Mesenteric fat pad (tissue), 1 donor: ENCODE results near the gene ETV3L. TPM values are rescaled to one million over a fixed set of nuclear protein-coding genes. Genes with fewer than 3 reads are reported as not detected.

Experiments
- DNase-seq: peaks from one replicate; pipeline ENCODE4 v3.0.0-alpha.2; 2020; ENCODE audit warnings: low spot score
- long read RNA-seq: library from polyadenylated mRNA; unstranded; transcript quantifications from one replicate; pipeline ENCODE4 v2.0.0, GENCODE V29; 2020
- total RNA-seq: library from RNA; stranded (reverse); fragmentation: NEBNext Ultra II Directional; extraction: Animal tissue kit (Norgen Biotek cat#: 25700); gene quantifications from one replicate; pipeline ENCODE4 v1.2.1, GENCODE V29; 2021
- donor health status: DM: yes; HTN: yes; CAD: no.

The ETV3L gene
- total RNA-seq, result not detected
- long read RNA-seq, result 0 reads

GRCh38 chr1:157099633-157100009 lies at the start of gene ETV3L:
TSS of gene ETV3L (minus strand) at chr1:157099808. CDS start at chr1:157099523, 285 bp downstream.
- DNase-seq, result peak; percentile 37

- DNase-seq, result no peak
Measured at GRCh38 chr1:157147906-157148700, 48.5 kb upstream of the ETV3L start.

DNA sequence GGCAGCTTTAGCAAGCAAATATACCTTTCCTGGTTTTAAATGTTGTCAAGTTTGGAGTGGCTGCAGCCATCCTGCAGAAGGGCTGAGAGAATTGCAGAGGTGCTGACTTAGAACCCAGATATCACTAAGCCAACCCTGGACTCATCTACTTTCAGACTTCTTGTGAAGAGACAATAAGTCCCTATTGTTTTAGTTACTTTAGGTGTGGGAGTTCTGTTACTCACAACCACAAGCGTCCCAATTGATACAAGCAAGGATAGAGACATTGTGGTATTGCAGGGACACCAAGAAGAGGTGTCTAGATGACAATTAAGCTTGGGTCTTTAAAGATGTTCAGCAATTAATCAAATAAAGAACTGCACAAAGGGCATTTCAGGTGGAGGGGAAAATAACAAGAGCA lies 47.4 kb upstream of the ETV3L start:
- DNase-seq, result no peak

DNA sequence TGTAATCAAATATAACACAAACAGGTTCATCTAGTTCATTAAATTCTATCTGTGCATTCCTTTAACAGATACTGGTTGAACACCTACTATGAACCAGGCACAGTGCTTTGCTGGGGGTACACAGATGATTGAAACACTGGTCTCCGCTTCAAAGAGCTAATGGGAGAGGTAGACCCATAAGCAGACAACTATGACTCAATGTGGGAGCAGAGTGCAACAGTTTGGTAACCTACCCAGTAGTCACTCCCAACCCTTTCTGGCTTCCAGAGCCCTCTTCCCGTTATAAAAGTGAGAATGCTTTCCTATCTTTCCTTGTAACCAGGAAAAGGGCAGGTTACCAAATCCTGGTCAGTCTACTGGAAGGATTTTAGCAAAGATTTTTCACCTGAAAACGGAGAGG lies 46.6 kb upstream of the ETV3L start:
- no peak for DNase-seq

- DNase-seq, result no peak
Measured at GRCh38 chr1:157145076-157145475, 45.5 kb upstream of the ETV3L start.

DNA sequence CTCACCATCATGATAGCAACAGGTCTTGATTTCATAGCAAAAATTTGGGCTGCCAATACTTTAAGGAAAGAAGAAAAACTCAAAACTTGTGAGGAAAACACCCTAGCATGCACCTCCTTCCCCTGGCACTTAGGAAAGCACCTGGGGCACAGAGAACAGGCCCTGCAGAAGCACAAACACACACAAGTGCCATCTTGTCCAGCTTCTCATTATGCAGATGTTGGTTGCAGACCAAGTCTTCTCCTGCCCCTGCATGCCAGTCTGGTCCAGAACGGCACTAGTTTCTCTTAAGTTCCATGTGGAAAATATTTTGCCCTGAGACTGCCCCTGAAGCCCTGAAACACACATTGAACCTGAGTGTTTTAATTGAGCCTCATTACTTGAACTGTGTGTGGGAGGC lies 44.9 kb upstream of the ETV3L start:
- no peak for DNase-seq

DNA sequence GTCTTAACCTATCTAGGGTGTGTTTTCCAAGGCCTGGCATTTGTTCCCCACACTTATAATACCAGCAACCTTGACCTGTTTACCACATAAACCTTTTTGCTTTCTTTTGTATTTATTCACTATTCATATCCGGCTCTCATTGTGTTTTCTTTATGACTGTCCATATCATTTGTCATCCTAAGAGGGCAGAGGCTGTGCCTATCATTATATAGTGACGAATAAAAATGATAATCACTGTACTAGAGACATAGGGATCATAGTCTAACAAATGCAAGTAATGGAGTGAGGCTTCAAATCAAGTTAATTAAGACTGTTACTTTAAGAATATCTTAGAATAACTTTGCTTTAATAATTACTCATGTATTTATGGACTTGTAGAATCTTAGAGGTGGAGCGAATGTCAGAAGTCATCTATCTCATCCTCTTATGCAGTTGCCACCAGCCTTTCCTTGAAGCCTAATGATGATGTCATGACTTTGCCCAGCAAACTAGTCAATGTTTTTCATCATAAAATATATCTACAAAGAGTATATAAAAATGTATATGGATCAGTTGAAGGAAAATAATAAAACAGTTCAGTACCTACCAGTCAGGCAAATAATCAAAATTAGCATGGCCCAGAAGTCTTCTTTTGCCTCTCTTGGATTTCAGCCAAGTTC lies 43.3 kb upstream of the ETV3L start:
- DNase-seq, result no peak

- no peak for DNase-seq
Measured at GRCh38 chr1:157142201-157142600, 42.6 kb upstream of the ETV3L start.

GRCh38 chr1:157141212-157141855 lies 41.7 kb upstream of the ETV3L start:
- DNase-seq, result no peak

- DNase-seq, result no peak
Measured at GRCh38 chr1:157140063-157140588, 40.5 kb upstream of the ETV3L start.

DNA sequence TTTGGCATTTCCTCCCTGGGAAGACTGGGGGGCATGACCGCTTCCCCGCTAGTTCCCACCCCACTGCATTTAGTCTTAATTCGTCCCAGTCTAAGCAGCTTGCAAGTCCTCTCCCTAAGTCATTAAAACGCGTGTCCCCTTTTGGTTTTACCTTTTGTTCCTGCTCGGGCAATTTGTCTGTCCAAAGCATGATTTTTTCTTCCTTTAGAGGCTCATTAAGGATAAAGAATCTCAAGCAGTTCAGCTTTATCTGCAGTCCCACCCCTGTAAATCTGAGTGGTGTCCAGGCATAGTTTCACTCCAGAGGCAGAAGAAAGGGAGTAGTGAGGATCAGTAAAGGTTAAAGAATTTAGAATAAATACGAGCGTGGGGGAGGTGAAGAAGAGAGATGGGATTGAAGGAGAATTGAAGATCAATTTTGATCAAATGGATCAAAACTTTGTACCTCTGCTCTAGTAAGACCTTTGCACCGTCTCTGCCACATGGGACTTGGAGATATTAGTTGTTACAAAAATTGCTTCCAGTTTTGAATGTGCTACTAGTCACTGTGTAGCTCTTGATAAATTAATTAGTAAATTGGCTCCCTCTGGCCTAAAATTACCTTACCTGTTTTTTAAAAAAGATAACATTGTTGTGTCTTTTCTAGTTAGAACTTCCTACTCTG lies 39.6 kb upstream of the ETV3L start:
- no peak for DNase-seq

GRCh38 chr1:157138220-157139051 lies 38.8 kb upstream of the ETV3L start, which contains the start of gene ETV3:
TSS of gene ETV3 (minus strand) at chr1:157138395. CDS start at chr1:157136352, 2,043 bp downstream.
- peak; percentile 96 for DNase-seq

- no peak for DNase-seq
Measured at GRCh38 chr1:157137408-157138219, 38.0 kb upstream of the ETV3L start.

GRCh38 chr1:157137046-157137407 lies 37.4 kb upstream of the ETV3L start:
- no peak for DNase-seq

- DNase-seq, result no peak
Measured at GRCh38 chr1:157136133-157136532, 36.5 kb upstream of the ETV3L start.

- no peak for DNase-seq
Measured at GRCh38 chr1:157135646-157136045, 36.0 kb upstream of the ETV3L start.

- no peak for DNase-seq
Measured at GRCh38 chr1:157135070-157135469, 35.5 kb upstream of the ETV3L start.

DNA sequence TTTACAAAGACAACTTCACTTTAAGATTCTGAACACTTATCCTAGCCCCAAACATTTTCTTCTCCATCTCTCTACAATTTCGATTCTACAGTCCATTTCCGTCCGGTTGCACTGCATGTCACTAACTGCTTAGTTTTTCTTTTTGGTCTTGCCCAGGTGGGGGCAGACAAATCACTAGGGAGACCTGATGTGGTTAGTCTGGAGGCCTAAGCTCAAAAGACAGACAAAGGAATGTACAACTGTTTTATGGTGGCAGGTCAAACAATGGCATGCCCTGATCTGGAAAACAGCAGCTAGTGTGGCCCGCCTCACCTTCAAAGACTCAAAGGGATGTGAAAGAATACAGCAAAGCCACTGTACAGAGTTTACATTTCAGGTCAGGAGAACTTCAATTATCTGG lies 34.8 kb upstream of the ETV3L start:
- DNase-seq, result no peak

DNA sequence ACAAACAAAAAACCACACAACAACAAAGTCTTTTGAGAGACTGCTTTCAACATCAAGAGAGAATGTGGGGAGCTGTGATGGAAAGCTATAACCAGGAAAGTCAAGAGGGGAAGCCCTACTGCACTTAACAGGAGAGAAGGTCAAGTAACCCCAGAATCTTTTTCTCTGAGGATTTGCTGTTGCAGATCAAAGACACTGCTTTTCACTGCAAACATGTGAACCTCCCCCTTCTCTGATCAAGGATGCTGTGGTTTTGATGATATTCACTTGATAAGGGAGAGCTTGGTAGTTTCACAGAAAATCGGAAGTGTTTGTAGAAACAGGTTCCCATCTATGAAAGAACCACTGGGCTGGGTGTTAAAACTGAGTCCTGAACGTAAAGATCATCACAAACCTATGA lies 33.8 kb upstream of the ETV3L start:
- DNase-seq, result no peak
